Upper lobe of left lung (tissue), 4 donors: ENCODE measurements around the gene SBF2.
"Not testable (repeated sequence)": the region's sequence is repeated elsewhere in the genome, so short reads cannot be mapped to it uniquely, and the experiment has no call there.

Source experiments
- CTCF ChIP-seq, 6 experiments: fragments of 450-650 bp in 4 of 6; fragments of 200-600 bp in 2 of 6; sonication (generic) in 2 of 6; IDR thresholded peaks; one replicate each; pipeline ENCODE4 v1.5.1; 2016 to 2019; ENCODE audit warnings: antibody characterized with exemption in 6 of 6
- POLR2A ChIP-seq, 4 donors: fragments of 450-650 bp; IDR thresholded peaks; one replicate each; pipeline ENCODE4 v1.5.1; 2016 to 2017; ENCODE audit warnings: antibody characterized with exemption in 4 of 4, mild to moderate bottlenecking in 2 of 4

- TF ChIP-seq CTCF, POLR2A (IDR thresholded peaks at IDR 0.05): not testable (repeated sequence)
Measured at GRCh38 chr11:10129184-10129583, 164.8 kb downstream of the SBF2 start.
